HepG2 (cell line): ENCODE measurements around the gene GDF7. TPM values are rescaled to one million over a fixed set of nuclear protein-coding genes. Genes with fewer than 3 reads are reported as not detected.

Experiments
- ATAC-seq: fragments of 200-7000 bp; cut with Tn5 transposase; 3 replicates; pipeline ENCODE4 v1.9.1; 2020; ENCODE audit warnings: mild to moderate bottlenecking, moderate library complexity
- BruUV-seq: library from RNA; stranded (reverse); fragments of 400-500 nt; replicated peaks from 2 replicates; lab custom pipeline; 2021; lab: Mats Ljungman, UMichigan
- CTCF ChIA-PET: fragments of 300-600 bp; formaldehyde crosslinking; extraction: SDS; loops from one replicate; lab custom pipeline; 2021; ENCODE audit warnings: low total read pairs, inconsistent platforms, low intra/inter-chr PET ratio; lab: Yijun Ruan, JAX
- POLR2A ChIA-PET: fragments of 350-600 bp; sonication (Branson Sonifier 250); formaldehyde crosslinking; loops from one replicate; lab custom pipeline; 2020; ENCODE audit warnings: antibody characterized with exemption, inconsistent platforms; lab: Yijun Ruan, JAX
- DNase-seq: peaks from one replicate; pipeline ENCODE4 v3.0.0-alpha.2; 2015; ENCODE audit warnings: low spot score
- FAIRE-seq: peaks from 3 replicates; lab custom pipeline; 2011; peaks lifted over from hg19 to GRCh38; lab: Jason Lieb, UNC
- H2AFZ ChIP-seq: one replicate; pipeline ENCODE4 v1.6.1; 2011; ENCODE audit warnings: low read length, inconsistent platforms
- H3K27ac ChIP-seq: fragments of 300-600 bp; 3 replicates; pipeline ENCODE4 v1.8.0; 2011; ENCODE audit warnings: mixed run types, mild to moderate bottlenecking, mixed read lengths, low read length, inconsistent platforms; ENCODE audit not compliant: insufficient read depth; ENCODE audit errors: extremely low read length
- H3K27me3 ChIP-seq, 2 experiments: fragments of 200-600 bp in 1 of 2; 2 replicates in 1 of 2; 3 replicates in 1 of 2; pipeline versions ENCODE4 v1.6.0 to v1.8.0; 2011; ENCODE audit warnings: low read length in 2 of 2, mild to moderate bottlenecking in 2 of 2, moderate library complexity in 2 of 2, inconsistent platforms in 1 of 2; ENCODE audit not compliant: insufficient read depth in 2 of 2, control insufficient read depth in 1 of 2
- H3K36me3 ChIP-seq, 2 experiments: fragments of 200-600 bp in 1 of 2; replicated peaks in 1 of 2; 2 replicates in 1 of 2; 3 replicates in 1 of 2; pipeline versions ENCODE4 v1.5.1 to v1.8.0; 2011; ENCODE audit warnings: low read length in 2 of 2, inconsistent platforms in 1 of 2; ENCODE audit not compliant: insufficient read depth in 2 of 2, control insufficient read depth in 1 of 2
- H3K4me1 ChIP-seq: 2 replicates; pipeline ENCODE4 v1.5.1; 2012; ENCODE audit warnings: low read length, inconsistent platforms; ENCODE audit not compliant: insufficient read depth
- H3K4me2 ChIP-seq: 2 replicates; pipeline ENCODE4 v1.6.0; 2011; ENCODE audit warnings: low read depth, low read length, inconsistent platforms
- H3K4me3 ChIP-seq, 3 experiments: fragments of 200-600 bp in 1 of 3; sonication (generic), shearing (Covaris generic) in 1 of 3; replicated peaks in 1 of 3; 2 replicates each; pipeline ENCODE4 v1.5.1; 2011 to 2016; ENCODE audit warnings: low read length in 3 of 3, inconsistent platforms in 2 of 3, low read depth in 2 of 3, mild to moderate bottlenecking in 2 of 3, control low read depth in 1 of 3, mixed read lengths in 1 of 3; ENCODE audit not compliant: insufficient read depth in 1 of 3
- H3K79me2 ChIP-seq: one replicate; pipeline ENCODE4 v1.6.1; 2011; ENCODE audit warnings: low read length, inconsistent platforms; ENCODE audit not compliant: insufficient read depth
- H3K9ac ChIP-seq: 2 replicates; pipeline ENCODE4 v1.6.0; 2011; ENCODE audit warnings: mild to moderate bottlenecking, low read depth, low read length, inconsistent platforms; ENCODE audit not compliant: insufficient read depth
- H3K9me3 ChIP-seq: 2 replicates; pipeline ENCODE4 v1.5.1; 2012; ENCODE audit warnings: mild to moderate bottlenecking, low read length
- H4K20me1 ChIP-seq: 2 replicates; pipeline ENCODE4 v1.6.0; 2011; ENCODE audit warnings: inconsistent platforms, mild to moderate bottlenecking, low read length, moderate library complexity; ENCODE audit not compliant: insufficient read depth
- AGO2 ChIP-seq: fragments of 200-400 bp; formaldehyde crosslinking; optimal IDR thresholded peaks from 2 replicates; pipeline ENCODE3; 2017; ENCODE audit warnings: mild to moderate bottlenecking, low read depth, low read length, moderate library complexity
- ELF3 ChIP-seq: IDR thresholded peaks from 2 replicates; pipeline ENCODE4 v1.6.1; 2016; ENCODE audit warnings: missing genetic modification reagents, missing compliant biosample characterization
- GTF2F1 ChIP-seq: fragments of 150-350 bp; IDR thresholded peaks from 2 replicates; pipeline ENCODE4 v1.6.1; 2014; ENCODE audit warnings: low read length
- NBN ChIP-seq: fragments of 450-650 bp; conservative IDR thresholded peaks from 2 replicates; pipeline ENCODE4 v1.6.1; 2017
- POLR2G ChIP-seq: fragments of 200-400 bp; formaldehyde crosslinking; IDR thresholded peaks from 2 replicates; pipeline ENCODE4 v1.6.1; 2018; ENCODE audit warnings: mild to moderate bottlenecking, low read depth, low read length, moderate library complexity
- SAFB2 ChIP-seq: sonication (generic); formaldehyde crosslinking; IDR thresholded peaks from 2 replicates; pipeline ENCODE4 v1.5.1; 2020; ENCODE audit warnings: missing genetic modification reagents, low read depth, mild to moderate bottlenecking, borderline replicate concordance
- SKI ChIP-seq: fragments of 450-650 bp; IDR thresholded peaks from one replicate; pipeline ENCODE4 v1.6.1; 2018; ENCODE audit warnings: mild to moderate bottlenecking; ENCODE audit not compliant: partially characterized antibody
- U2AF2 ChIP-seq: fragments of 200-400 bp; formaldehyde crosslinking; IDR thresholded peaks from 2 replicates; pipeline ENCODE4 v1.6.1; 2017; ENCODE audit warnings: low read depth, mild to moderate bottlenecking, low read length
- ZMYM2 ChIP-seq: sonication (generic); formaldehyde crosslinking; IDR thresholded peaks from 2 replicates; pipeline ENCODE4 v1.8.0; 2022; ENCODE audit warnings: mild to moderate bottlenecking, missing genetic modification reagents
- ZNF605 ChIP-seq: sonication (generic); formaldehyde crosslinking; IDR thresholded peaks from 2 replicates; pipeline ENCODE4 v1.8.0; 2022; ENCODE audit warnings: mild to moderate bottlenecking, missing genetic modification reagents
- WGBS: methylation state at CpG from one replicate; pipeline ENCODE4 v1.1.6; 2017; ENCODE audit warnings: low lambda C conversion rate; 5-methylcytosine and 5-hydroxymethylcytosine counted together
- in situ Hi-C: cut with HindIII; loops from 2 replicates; pipeline ENCODE4 v1.10.0; 2017; ENCODE audit warnings: low pct_unique_long_range_greater_than_20kb; ENCODE audit not compliant: extremely low pct_ligation_motif_present
- intact Hi-C: fragments of 100-400 bp; cut with micrococcal nuclease; formaldehyde crosslinking; loops from one replicate; pipeline ENCODE4 v1.10.0; 2022; ENCODE audit not compliant: unreplicated experiment
- polyA plus RNA-seq, 8 experiments: library from polyadenylated mRNA; depleted of rRNA in 3 of 8; stranded (reverse) in 7 of 8; unstranded in 1 of 8; fragments of >200 nt; fragmentation: Illumina TruSeq in 4 of 8; extraction: Trizol in 4 of 8; gene quantifications; 2 replicates each; pipeline versions ENCODE4 v1.2.1 to v1.2.3, GENCODE V29; 2011 to 2016; ENCODE audit warnings: low read depth in 4 of 8, missing spikeins in 1 of 8, mixed read lengths in 1 of 8; ENCODE audit not compliant: insufficient read depth in 1 of 8
- total RNA-seq, 5 experiments: library from RNA; depleted of rRNA; stranded (reverse); fragments of >200 nt; fragmentation: Illumina TruSeq; extraction: Trizol; gene quantifications; 2 replicates each; pipeline ENCODE4 v1.2.3, GENCODE V29; 2016; ENCODE audit warnings: low read depth in 1 of 5
- TF ChIP-seq, protein P1 (sequence below): sonication (generic); formaldehyde crosslinking; IDR thresholded peaks from 2 replicates; pipeline ENCODE4 v1.5.0; 2020; ENCODE audit warnings: mild to moderate bottlenecking, missing genetic modification reagents, borderline replicate concordance

GDF7 gene
- total and polyA plus RNA-seq, 2 of the 13 experiments (the other 11 are each of a cell fraction or from before 2014, with no cell fraction given), result 1.6 to 15.0 TPM

DNA sequence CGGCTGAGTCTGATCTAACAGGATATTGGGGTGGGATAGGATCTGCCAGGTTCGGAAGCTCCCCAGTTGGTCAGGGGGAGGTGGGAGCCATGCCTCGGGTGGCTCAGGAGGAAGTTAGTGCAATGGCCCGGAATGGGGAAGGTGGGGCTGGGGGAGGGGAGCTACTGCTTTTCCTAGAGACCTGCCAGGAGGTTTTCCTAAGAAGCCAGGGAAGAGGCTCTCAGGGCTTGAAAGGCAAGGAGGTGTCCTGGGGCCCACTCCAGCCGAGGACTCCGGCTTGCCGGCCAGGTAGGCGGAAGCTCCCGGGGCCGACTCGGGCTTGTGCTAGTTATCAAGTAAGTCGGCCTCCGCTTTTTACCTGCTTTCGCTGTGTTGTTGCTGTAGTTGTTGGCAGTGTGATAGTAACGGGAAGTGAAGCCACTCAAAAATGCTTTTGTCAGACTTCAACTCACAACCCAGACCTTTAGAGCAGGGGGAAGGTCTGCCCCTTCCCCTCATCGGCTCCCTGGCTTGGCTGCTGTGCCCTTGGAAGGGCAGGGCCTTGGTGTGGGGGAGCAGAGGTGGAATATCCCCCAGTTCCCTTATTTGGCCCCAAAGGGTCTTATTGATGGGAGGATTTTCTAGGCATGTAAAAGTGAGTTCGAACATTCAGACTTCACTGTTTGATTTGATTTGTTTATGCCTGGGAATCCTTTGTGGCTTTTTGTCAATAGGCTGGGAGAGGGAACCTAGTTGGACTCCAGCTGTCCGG, 5.4 kb downstream of the GDF7 start:
- FAIRE-seq (no peak), DNase-seq (no peak), ATAC-seq (no peak)
- peaks cover 17% of the 10 kb centered on the region for H3K79me2 ChIP-seq
- TF ChIP-seq AGO2, result peak; percentile 58
- no peak for TF ChIP-seq SAFB2
- no peak for TF ChIP-seq ZMYM2 (CRISPR knock-in tag)
- no peak for TF ChIP-seq ELF3 (CRISPR knock-in tag)
- ChIA-PET POLR2A (no interaction called here), CTCF (no interaction called here)
- no peaks in the 10 kb centered on the region; a peak in 2 of 5 replicates for H3K27me3 ChIP-seq
- H3K27ac ChIP-seq, result no peak overlapping the region
- in situ Hi-C loops, result loop anchor here (25.0 kb wide), 1 partner anchor 290 kb away; no protein-coding TSS in a partner anchor
- no peaks in the 10 kb centered on the region for H4K20me1 ChIP-seq
- intact Hi-C loops, result no loop called here
- no peak overlapping the region for H3K4me3 ChIP-seq
- H3K4me2 ChIP-seq, result no peak overlapping the region
- H2AFZ ChIP-seq, result no peak overlapping the region
- H3K4me1 ChIP-seq, result peaks cover 55% of the 10 kb centered on the region
- peaks cover 0 to 7% of the 10 kb centered on the region in 2 experiments; a peak in 2 of 5 replicates for H3K36me3 ChIP-seq
- no peaks in the 10 kb centered on the region for H3K9me3 ChIP-seq
- TSS peak; percentile 8 for BruUV-seq
- no peak overlapping the region for H3K9ac ChIP-seq
- 94% methylated on average over 18 of the region's 18 CpGs for WGBS

DNA sequence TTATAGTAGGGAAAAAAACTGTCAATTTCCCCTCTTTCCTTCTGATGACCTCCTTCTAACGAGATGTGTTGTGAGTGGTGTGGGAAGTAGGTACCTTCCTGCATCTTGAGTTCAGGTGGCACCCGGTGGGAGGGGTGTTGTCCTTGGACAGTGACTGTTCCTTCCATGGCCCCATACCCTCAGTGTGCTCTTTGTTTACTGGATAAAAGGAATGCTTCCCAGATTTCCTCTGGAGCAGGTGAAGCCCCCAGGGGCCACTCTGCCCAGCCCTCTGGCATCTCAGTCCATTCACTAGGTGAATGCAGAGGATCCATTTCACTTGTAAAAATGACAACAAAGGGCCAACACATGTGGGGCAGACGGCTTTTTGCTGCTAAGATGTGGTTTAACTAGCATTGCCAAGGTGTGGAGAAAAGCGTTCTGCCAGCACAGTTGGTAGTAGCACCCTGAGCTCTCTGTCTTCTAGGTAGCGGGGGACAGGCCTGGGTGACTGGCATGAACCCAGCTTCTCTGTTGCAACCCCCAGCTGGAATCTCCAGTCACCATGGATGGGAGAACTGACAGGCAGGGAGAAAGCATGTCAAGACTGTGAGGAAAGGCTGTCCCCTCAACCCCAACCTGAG, 6.9 kb downstream of the GDF7 start:
- DNase-seq (no peak), ATAC-seq (no peak), FAIRE-seq (no peak)
- H2AFZ ChIP-seq, result no peak overlapping the region
- peaks cover 0 to 7% of the 10 kb centered on the region in 2 experiments; a peak in 2 of 5 replicates for H3K36me3 ChIP-seq
- 84% methylated on average over 4 of the region's 5 CpGs for WGBS
- H3K27me3 ChIP-seq, result no peaks in the 10 kb centered on the region
- peaks cover 48% of the 10 kb centered on the region for H3K4me1 ChIP-seq
- H3K27ac ChIP-seq, result no peak overlapping the region
- no peak overlapping the region for H3K4me3 ChIP-seq
- no peak overlapping the region for H3K4me2 ChIP-seq
- ChIA-PET CTCF (no interaction called here), POLR2A (interaction anchor here (1.3 to 6.3 kb wide), 2 partner anchors 10 to 22 kb away, joined by 5 to 216 read pairs; partner anchors contain the start of genes GDF7 and HS1BP3)
- TF ChIP-seq U2AF2, result no peak
- TF ChIP-seq SKI, result no peak
- no peak for TF ChIP-seq POLR2G
- no peak for TF ChIP-seq NBN
- no peak for TF ChIP-seq GTF2F1
- TF ChIP-seq ZNF605 (CRISPR knock-in tag), result 0 out of 2 replicates have a peak, but pooled peaks have one; percentile 30
- TF ChIP-seq, protein P1, sequence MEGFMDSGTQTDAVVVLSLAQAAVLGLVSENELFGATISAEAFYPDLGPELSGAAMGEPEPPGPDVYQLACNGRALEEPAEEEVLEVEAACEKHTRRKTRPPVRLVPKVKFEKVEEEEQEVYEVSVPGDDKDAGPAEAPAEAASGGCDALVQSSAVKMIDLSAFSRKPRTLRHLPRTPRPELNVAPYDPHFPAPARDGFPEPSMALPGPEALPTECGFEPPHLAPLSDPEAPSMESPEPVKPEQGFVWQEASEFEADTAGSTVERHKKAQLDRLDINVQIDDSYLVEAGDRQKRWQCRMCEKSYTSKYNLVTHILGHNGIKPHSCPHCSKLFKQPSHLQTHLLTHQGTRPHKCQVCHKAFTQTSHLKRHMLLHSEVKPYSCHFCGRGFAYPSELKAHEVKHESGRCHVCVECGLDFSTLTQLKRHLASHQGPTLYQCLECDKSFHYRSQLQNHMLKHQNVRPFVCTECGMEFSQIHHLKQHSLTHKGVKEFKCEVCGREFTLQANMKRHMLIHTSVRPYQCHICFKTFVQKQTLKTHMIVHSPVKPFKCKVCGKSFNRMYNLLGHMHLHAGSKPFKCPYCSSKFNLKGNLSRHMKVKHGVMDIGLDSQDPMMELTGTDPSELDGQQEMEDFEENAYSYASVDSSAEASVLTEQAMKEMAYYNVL (CRISPR knock-in tag), result no peak
- H3K79me2 ChIP-seq, result peaks cover 4% of the 10 kb centered on the region
- H4K20me1 ChIP-seq, result no peaks in the 10 kb centered on the region
- BruUV-seq, result no TSS peak
- intact Hi-C loops, result no loop called here
- H3K9ac ChIP-seq, result no peak overlapping the region
- no peaks in the 10 kb centered on the region for H3K9me3 ChIP-seq
- in situ Hi-C loops, result loop anchor here (25.0 kb wide), 1 partner anchor 289 kb away; no protein-coding TSS in a partner anchor
